ENCODE data around the gene TRIP10. TPM values are rescaled to one million over a fixed set of nuclear protein-coding genes. Genes with fewer than 3 reads are reported as not detected.

TRIP10 gene
- total and polyA plus RNA-seq, 2 of the 13 experiments (the other 11 are each of a cell fraction or from before 2014, with no cell fraction given): 32.5 to 33.2 TPM

DNA sequence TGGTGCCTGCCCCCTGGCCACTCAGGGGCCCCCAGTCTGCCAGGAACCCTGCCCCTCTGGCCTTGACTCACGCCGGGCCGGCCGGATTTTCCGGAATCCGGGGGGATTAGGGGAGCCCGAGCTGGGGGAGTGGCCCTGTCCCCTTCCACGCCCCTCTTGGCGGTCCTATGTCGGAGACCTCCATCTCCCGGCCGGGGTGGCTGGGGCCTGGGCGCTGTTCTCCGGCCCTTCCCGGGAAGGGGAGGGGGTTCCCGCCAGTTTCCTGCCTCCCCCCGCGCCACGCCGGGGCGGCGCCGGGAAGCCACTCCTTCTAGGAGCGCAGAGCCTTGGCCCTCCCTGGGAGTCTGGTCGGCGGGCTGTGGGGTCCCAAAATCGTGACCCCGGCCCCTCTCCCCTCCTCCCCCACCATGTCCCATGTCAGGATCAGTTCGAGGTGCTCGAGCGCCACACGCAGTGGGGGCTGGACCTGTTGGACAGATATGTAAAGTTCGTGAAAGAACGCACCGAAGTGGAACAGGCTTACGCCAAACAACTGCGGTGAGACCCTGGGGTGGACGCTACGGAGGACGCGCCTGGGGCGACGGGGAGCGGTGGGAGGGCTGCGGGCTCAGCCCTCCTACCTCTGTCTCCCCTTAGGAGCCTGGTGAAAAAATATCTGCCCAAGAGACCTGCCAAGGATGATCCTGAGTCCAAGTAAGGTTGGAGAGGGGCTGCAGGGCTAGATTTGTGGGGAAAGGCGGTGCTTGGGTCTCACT, 1.3 kb downstream of the TRIP10 start (continued):
- TF ChIP-seq, protein P1, sequence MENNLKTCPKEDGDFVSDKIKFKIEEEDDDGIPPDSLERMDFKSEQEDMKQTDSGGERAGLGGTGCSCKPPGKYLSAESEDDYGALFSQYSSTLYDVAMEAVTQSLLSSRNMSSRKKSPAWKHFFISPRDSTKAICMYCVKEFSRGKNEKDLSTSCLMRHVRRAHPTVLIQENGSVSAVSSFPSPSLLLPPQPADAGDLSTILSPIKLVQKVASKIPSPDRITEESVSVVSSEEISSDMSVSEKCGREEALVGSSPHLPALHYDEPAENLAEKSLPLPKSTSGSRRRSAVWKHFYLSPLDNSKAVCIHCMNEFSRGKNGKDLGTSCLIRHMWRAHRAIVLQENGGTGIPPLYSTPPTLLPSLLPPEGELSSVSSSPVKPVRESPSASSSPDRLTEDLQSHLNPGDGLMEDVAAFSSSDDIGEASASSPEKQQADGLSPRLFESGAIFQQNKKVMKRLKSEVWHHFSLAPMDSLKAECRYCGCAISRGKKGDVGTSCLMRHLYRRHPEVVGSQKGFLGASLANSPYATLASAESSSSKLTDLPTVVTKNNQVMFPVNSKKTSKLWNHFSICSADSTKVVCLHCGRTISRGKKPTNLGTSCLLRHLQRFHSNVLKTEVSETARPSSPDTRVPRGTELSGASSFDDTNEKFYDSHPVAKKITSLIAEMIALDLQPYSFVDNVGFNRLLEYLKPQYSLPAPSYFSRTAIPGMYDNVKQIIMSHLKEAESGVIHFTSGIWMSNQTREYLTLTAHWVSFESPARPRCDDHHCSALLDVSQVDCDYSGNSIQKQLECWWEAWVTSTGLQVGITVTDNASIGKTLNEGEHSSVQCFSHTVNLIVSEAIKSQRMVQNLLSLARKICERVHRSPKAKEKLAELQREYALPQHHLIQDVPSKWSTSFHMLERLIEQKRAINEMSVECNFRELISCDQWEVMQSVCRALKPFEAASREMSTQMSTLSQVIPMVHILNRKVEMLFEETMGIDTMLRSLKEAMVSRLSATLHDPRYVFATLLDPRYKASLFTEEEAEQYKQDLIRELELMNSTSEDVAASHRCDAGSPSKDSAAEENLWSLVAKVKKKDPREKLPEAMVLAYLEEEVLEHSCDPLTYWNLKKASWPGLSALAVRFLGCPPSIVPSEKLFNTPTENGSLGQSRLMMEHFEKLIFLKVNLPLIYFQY (CRISPR knock-in tag; IDR thresholded peaks at IDR 0.05; ENCODE audit: borderline replicate concordance): no peak
- no peak for TF ChIP-seq TGIF2 (CRISPR knock-in tag; IDR thresholded peaks at IDR 0.05)
- TF ChIP-seq SRF (IDR thresholded peaks at IDR 0.05; ENCODE audit: low read depth, low read length): no peak
- TF ChIP-seq FOSL1 (CRISPR knock-in tag; IDR thresholded peaks at IDR 0.05; ENCODE audit: borderline replicate concordance): no peak

DNA sequence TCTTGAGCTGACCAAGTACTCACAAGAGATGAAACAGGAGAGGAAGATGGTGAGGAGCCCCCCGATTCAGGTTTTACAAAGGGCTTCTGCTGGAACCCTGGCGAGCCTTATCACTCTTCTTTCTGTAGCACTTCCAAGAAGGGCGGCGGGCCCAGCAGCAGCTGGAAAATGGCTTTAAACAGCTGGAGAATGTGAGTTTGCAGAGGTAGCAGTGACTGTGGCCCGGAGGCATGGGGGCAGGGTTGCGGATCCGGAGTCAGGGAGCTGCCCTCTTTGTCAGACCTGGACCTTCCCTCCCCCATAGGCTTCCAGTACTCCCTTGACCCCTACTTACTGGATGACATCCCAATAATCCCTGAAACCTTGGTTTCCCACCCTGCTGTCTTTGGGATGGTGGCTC, 3.6 kb downstream of the TRIP10 start:
- H2AFZ ChIP-seq (ENCODE audit: low read length): no peak overlapping the region
- no peaks in the 10 kb centered on the region for H3K9me3 ChIP-seq (ENCODE audit: low read length)
- H3K4me2 ChIP-seq (ENCODE audit: low read depth, low read length): no peak overlapping the region
- H3K9ac ChIP-seq (ENCODE audit: insufficient read depth, low read depth, low read length): no peak overlapping the region
- no TSS peak for BruUV-seq (replicated peaks)
- DNase-seq (ENCODE audit: low spot score) (no peak), ATAC-seq (no peak), FAIRE-seq (no peak)
- peaks cover 56% of the 10 kb centered on the region for H3K4me1 ChIP-seq (ENCODE audit: insufficient read depth, low read length)
- in situ Hi-C loops (cut with HindIII; ENCODE audit: extremely low pct_ligation_motif_present, low pct_unique_long_range_greater_than_20kb): no loop called here
- intact Hi-C loops (cut with micrococcal nuclease; ENCODE audit: unreplicated experiment): no loop called here
- H3K36me3 ChIP-seq (replicated peaks in 1 of 2; ENCODE audit: control insufficient read depth in 1 of 2, insufficient read depth in 2 of 2, low read length in 2 of 2): peaks cover 13 to 38% of the 10 kb centered on the region in 2 experiments; a peak in 4 of 5 replicates
- no peaks in the 10 kb centered on the region; a peak in 1 of 5 replicates for H3K27me3 ChIP-seq (ENCODE audit: control insufficient read depth in 1 of 2, insufficient read depth in 2 of 2, low read length in 2 of 2)
- H3K79me2 ChIP-seq (ENCODE audit: insufficient read depth, low read length): peaks cover 18% of the 10 kb centered on the region
- no peak overlapping the region for H3K4me3 ChIP-seq (replicated peaks in 1 of 3; ENCODE audit: insufficient read depth in 1 of 3, low read depth in 2 of 3, low read length in 3 of 3)
- ChIA-PET CTCF (ENCODE audit: low intra/inter-chr PET ratio, low total read pairs) (no interaction called here), POLR2A (interaction anchor here (1.8 kb wide), 1 partner anchor 9 kb away, joined by 15 read pairs; no protein-coding TSS in a partner anchor)
- H4K20me1 ChIP-seq (ENCODE audit: insufficient read depth, low read length): peaks cover 16% of the 10 kb centered on the region
- H3K27ac ChIP-seq (ENCODE audit: extremely low read length, insufficient read depth, low read length): no peak overlapping the region
- 95% methylated on average over 4 of the region's 7 CpGs for WGBS (ENCODE audit: low lambda C conversion rate)
- TF ChIP-seq SIN3B (IDR thresholded peaks at IDR 0.05; ENCODE audit: low read length): no peak
- TF ChIP-seq SALL2 (CRISPR knock-in tag; IDR thresholded peaks at IDR 0.05): no peak
- TF ChIP-seq, protein P2, sequence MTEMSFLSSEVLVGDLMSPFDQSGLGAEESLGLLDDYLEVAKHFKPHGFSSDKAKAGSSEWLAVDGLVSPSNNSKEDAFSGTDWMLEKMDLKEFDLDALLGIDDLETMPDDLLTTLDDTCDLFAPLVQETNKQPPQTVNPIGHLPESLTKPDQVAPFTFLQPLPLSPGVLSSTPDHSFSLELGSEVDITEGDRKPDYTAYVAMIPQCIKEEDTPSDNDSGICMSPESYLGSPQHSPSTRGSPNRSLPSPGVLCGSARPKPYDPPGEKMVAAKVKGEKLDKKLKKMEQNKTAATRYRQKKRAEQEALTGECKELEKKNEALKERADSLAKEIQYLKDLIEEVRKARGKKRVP (CRISPR knock-in tag; IDR thresholded peaks at IDR 0.05): no peak
- TF ChIP-seq ZNF776 (CRISPR knock-in tag; IDR thresholded peaks at IDR 0.05): no peak
- no peak for TF ChIP-seq CAMTA2 (CRISPR knock-in tag; IDR thresholded peaks at IDR 0.05; ENCODE audit: borderline replicate concordance)
- no peak for TF ChIP-seq KAT7 (CRISPR knock-in tag; IDR thresholded peaks at IDR 0.05; ENCODE audit: borderline replicate concordance)
- TF ChIP-seq MBD4 (IDR thresholded peaks at IDR 0.05; ENCODE audit: borderline replicate concordance, low read length): no peak
- no peak for TF ChIP-seq ARHGAP35 (CRISPR knock-in tag; IDR thresholded peaks at IDR 0.05; ENCODE audit: borderline replicate concordance)
- TF ChIP-seq PBX3 (CRISPR knock-in tag; IDR thresholded peaks at IDR 0.05; ENCODE audit: borderline replicate concordance): no peak
- no peak for TF ChIP-seq NR1H2 (CRISPR knock-in tag; IDR thresholded peaks at IDR 0.05; ENCODE audit: borderline replicate concordance, low read depth)
- TF ChIP-seq ZNF17 (CRISPR knock-in tag; IDR thresholded peaks at IDR 0.05): no peak

Data from HepG2 (cell line).